Brain microvascular endothelial cell (primary cell): ENCODE data around the gene CRY2.

Experiments
- DNase-seq: peaks from one replicate; pipeline ENCODE4 v3.0.0-alpha.2; 2020
- H3K27ac ChIP-seq: fragments of 250-450 bp; sonication (Bioruptor Pico); 2 replicates; pipeline ENCODE4 v1.5.1; 2020; ENCODE audit warnings: mild to moderate bottlenecking, moderate library complexity
- H3K27me3 ChIP-seq: fragments of 250-450 bp; sonication (Bioruptor Pico); replicated peaks from 2 replicates; pipeline ENCODE4 v1.5.1; 2020; ENCODE audit warnings: mild to moderate bottlenecking
- H3K36me3 ChIP-seq: fragments of 250-450 bp; sonication (Bioruptor Pico); replicated peaks from 2 replicates; pipeline ENCODE4 v1.5.1; 2020; ENCODE audit warnings: mild to moderate bottlenecking
- H3K4me3 ChIP-seq: 2 replicates; pipeline ENCODE4 v1.5.1; 2011; ENCODE audit warnings: low read depth, mild to moderate bottlenecking, control low read depth, low read length, moderate library complexity
- in situ Hi-C: cut with HindIII; loops from 2 replicates; pipeline ENCODE4 v1.10.0; 2017; ENCODE audit warnings: low sequenced_read_pairs, low pct_ligation_motif_present
- TF ChIP-seq, protein P1 (sequence below): IDR thresholded peaks from 2 replicates; pipeline ENCODE4 v1.5.1; 2011; ENCODE audit warnings: low read depth, mild to moderate bottlenecking, moderate library complexity, low read length, control low read depth, inconsistent platforms; ENCODE audit errors: missing control alignments

The CRY2 gene

DNA sequence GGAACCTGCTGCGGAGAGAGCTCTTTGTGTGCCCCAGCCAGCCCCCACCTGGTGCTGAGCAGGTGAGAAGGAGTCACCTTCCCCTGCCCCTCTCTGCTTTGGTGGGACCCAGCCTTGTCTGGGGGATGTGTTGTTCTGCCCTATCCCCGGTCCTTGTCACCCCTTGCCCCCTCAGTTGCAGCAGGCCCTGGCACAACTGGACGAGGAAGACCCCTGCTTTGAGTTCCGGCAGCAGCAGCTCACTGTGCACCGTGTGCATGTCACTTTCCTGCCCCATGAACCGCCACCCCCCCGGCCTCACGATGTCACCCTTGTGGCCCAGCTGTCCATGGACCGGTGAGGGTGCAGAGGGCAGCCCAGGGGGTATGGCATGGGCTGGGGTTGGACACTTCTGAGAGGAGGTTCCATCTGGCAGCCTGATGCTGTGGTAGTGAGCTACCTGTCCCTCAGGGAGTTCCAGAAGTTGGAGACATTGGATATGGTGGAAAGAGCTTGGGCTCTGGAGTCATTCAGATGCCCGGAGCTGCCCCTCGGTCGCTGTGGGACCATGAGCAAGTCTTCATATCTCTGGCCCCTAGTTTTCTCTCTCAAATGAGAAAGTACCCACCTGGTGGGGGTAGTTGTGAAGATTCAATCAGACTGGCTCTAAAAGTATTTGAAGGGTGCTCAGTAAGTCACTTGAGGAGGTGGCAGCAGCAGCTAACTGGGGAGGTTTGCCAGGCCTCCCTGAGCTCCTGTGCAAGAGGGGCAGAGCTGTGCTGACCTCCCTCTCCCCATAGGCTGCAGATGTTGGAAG, 79.5 kb downstream of the CRY2 start:
- TF ChIP-seq, protein P1, sequence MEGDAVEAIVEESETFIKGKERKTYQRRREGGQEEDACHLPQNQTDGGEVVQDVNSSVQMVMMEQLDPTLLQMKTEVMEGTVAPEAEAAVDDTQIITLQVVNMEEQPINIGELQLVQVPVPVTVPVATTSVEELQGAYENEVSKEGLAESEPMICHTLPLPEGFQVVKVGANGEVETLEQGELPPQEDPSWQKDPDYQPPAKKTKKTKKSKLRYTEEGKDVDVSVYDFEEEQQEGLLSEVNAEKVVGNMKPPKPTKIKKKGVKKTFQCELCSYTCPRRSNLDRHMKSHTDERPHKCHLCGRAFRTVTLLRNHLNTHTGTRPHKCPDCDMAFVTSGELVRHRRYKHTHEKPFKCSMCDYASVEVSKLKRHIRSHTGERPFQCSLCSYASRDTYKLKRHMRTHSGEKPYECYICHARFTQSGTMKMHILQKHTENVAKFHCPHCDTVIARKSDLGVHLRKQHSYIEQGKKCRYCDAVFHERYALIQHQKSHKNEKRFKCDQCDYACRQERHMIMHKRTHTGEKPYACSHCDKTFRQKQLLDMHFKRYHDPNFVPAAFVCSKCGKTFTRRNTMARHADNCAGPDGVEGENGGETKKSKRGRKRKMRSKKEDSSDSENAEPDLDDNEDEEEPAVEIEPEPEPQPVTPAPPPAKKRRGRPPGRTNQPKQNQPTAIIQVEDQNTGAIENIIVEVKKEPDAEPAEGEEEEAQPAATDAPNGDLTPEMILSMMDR = no peak
- Histone ChIP-seq H3K27ac (no peak overlapping the region), H3K36me3 (no peaks in the 10 kb centered on the region), H3K4me3 (no peak overlapping the region), H3K27me3 (peaks cover 27% of the 10 kb centered on the region)
- in situ Hi-C loops = no loop called here
- no peak for DNase-seq

DNA sequence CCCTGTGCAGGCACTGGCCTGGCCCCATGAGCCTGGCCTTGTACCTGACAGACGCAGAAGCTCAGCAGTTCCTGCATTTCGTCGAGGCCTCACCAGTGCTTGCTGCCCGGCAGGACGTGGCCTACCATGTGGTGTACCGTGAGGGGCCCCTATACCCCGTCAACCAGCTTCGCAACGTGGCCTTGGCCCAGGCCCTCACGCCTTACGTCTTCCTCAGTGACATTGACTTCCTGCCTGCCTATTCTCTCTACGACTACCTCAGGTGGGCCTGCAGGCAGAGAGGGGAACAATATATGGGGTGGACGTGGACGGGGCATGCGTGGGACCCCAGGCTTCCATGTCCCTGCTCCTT, 80.0 kb downstream of the CRY2 start:
- H3K36me3 ChIP-seq = peaks cover 3% of the 10 kb centered on the region
- in situ Hi-C loops = no loop called here

DNA sequence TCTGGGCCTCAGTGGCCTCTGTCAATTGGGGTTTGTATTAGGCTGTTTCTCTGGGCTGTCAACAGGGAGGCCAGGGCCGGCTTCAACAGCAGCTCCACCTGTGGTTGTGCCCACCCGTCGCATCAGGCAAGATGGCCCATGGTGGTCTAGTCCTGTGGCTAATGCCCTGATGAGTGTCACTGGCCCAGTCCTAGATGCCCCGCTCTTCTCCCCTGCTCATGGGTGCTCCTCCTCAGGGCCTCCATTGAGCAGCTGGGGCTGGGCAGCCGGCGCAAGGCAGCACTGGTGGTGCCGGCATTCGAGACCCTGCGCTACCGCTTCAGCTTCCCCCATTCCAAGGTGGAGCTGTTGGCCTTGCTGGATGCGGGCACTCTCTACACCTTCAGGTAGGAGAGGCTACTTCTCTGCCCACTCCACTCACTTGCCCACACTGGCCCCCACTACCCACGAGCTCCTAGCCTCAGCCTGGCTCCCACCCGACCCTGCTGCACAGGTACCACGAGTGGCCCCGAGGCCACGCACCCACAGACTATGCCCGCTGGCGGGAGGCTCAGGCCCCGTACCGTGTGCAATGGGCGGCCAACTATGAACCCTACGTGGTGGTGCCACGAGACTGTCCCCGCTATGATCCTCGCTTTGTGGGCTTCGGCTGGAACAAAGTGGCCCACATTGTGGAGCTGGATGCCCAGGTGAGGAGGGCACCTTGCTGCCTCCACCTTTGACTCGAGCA, 80.6 kb downstream of the CRY2 start:
- TF ChIP-seq, protein P1 = no peak
- peaks cover 16% of the 10 kb centered on the region for H3K27me3 ChIP-seq
- in situ Hi-C loops = no loop called here
- H3K4me3 ChIP-seq = no peak overlapping the region
- no peak overlapping the region for H3K27ac ChIP-seq
- DNase-seq = no peak
- H3K36me3 ChIP-seq = peaks cover 6% of the 10 kb centered on the region

More for the DNA sequence above, 80.0 kb downstream of the CRY2 start:
- peaks cover 21% of the 10 kb centered on the region for H3K27me3 ChIP-seq
- DNase-seq = no peak
- TF ChIP-seq, protein P1 = no peak
- no peak overlapping the region for H3K4me3 ChIP-seq
- no peak overlapping the region for H3K27ac ChIP-seq

DNA sequence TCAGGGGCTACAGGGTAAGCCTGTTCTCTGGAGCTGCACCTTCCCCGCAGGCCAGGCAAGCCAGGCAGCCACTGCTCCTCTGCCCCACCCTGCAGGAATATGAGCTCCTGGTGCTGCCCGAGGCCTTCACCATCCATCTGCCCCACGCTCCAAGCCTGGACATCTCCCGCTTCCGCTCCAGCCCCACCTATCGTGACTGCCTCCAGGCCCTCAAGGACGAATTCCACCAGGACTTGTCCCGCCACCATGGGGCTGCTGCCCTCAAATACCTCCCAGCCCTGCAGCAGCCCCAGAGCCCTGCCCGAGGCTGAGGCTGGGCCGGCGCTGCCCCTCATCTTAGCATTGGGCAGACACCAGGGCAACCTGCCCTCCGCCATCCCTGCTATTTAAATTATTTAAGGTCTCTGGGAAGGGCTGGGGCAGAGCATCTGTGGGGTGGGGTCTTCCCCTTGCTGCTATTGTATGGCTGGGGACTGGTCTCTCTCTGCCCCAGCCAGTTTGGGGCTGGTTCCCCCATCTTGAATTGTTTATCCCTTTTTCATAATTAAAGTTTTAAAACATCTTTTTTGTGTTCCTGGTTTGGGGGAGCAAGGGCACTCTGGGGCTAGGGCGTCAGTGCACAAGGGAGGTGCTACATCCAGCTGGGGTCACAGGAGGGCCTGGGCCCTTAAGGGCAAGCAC, 81.4 kb downstream of the CRY2 start:
- in situ Hi-C loops = no loop called here
- Histone ChIP-seq H3K27ac (no peak overlapping the region), H3K27me3 (peaks cover 8% of the 10 kb centered on the region), H3K36me3 (peaks cover 14% of the 10 kb centered on the region), H3K4me3 (no peak overlapping the region)
- TF ChIP-seq, protein P1 = no peak
- no peak for DNase-seq

DNA sequence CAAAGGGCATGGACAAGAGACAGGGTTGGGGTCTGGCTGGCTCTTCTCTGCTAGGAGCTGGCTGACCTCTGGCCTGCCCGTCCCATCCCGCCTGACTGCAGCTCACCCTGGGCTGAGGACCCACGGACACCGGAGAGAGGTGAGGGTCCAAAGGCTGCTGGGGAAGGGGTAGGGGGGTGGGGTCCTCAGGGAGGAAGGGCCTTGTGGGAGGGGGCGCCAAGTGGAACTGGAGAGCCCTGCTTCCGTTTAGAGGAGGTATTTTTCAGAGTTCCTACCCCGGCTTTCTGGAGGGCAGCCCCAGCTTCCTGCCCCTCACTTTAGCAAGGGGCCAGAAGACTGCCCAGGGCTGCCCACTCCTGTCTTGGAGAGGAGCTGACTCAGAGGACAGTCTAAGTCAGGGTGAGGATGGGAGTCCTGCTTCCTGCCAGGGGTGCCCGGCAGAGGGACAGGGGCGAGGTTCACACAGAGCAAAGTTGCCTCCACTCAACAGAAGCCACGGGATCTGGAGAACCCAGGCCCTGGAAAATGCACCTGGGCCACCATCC, 82.3 kb downstream of the CRY2 start:
- TF ChIP-seq, protein P1 = no peak
- Histone ChIP-seq H3K4me3 (no peak overlapping the region), H3K27me3 (peaks cover 3% of the 10 kb centered on the region), H3K36me3 (peaks cover 18% of the 10 kb centered on the region), H3K27ac (no peak overlapping the region)
- no peak for DNase-seq
- in situ Hi-C loops = no loop called here
